GM19035 (cell line): ENCODE measurements around the gene RAX2.

ENCODE experiments used
- ATAC-seq: cut with Tn5 transposase; IDR thresholded peaks from one replicate; pipeline ENCODE4 v1.9.1; 2021; ENCODE audit not compliant: unreplicated experiment

The RAX2 gene

DNA sequence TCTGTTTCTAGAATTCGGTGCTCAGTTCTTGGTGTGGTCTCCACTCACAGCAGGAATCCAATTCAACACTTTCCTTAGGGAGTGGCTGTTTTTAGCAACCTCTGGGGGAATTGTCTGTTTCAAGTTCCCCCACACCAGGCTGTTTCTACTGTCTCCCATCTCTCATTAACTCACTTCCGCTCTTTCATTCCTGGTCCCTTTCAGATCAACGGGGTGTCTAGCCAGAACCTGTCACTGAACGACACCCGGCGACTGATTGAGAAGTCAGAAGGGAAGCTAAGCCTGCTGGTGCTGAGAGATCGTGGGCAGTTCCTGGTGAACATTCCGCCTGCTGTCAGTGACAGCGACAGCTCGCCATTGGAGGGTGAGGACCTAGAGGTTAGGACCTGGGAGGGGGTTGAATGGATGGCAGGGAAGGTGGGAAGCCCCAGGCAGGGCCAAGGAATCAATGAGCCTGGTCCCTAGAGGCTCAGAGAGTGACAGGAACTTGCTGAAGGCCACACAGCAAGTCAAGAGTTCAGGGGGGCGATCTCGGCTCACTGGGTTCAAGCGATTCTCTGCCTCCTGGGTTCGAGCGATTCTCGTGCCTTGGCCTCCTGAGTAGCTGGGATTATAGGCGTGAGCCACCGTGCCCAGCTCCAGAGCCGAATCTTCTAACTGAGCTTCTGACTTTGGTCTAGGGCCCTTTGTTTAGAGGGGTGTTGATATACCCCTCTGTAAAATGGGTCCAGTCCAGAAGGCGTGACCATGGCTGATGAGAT is 38.3 kb downstream of the RAX2 start:
- ATAC-seq: no peak

DNA sequence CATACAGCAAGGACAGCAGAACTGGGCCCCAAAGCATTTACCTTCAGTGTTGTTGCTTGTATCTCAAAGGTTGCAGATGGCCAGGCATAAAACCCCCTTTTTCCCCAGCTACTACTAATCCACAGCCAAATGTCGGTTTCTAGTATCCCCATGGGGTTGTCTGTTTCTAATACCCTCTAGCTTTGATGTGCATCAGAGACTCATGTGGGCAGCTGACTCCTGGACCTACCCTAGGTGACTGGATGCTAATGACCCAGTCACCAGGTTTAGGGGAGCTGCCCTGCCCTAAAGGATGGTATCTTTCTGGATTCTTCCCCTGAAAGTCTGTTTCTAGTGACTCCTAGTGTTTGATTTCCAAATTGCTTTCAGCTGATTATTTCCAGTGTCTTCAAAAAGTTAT is 39.9 kb downstream of the RAX2 start:
- no peak for ATAC-seq

DNA sequence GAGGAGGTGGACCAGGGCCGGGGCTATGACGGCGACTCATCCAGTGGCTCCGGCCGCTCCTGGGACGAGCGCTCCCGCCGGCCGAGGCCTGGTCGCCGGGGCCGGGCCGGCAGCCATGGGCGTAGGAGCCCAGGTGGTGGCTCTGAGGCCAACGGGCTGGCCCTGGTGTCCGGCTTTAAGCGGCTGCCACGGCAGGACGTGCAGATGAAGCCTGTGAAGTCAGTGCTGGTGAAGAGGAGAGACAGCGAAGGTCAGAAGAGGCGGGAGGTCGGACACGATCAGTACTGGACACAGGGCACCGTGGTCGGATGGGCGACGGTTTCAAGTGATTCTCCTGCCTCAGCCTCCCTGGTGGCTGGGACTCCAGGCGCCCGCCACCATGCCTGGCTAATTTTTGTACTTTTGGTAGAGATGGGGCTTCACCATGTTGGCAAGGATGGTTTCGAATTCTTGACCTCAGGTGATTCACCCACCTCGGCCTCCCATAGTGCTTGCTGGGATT is 41.5 kb downstream of the RAX2 start:
- ATAC-seq: no peak

DNA sequence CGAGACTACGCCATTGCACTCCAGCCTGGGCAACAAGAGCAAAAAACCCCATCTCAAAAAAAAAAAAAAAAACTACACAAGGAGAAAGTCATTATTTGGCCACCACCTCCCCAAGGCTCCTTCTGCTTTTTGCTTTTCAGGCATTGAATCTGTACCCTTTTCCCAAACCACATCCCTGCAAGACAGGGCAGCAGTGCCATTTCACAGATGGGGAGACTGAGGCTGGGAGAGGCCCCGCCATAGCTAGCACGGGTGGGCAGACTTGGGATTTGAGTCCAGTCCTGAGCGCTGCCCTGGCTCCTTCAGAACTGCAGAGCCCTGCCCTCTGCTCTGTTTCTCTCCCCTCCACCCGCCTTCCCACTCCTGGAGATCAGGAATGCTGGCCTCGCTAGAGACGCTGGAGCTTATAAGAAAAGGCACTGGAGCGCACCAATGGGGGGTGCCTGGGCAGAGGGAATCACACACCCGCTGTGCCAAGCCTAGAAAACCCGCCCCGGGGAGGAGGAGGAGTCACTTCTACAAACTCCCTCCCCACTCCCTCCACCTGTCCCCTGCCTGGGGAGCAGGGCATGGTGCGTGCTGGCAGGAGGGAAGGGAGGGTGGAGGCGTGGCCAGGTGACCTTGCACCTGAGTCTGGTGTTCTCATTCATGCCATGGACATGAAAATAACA is 46.3 kb downstream of the RAX2 start:
- no peak for ATAC-seq

DNA sequence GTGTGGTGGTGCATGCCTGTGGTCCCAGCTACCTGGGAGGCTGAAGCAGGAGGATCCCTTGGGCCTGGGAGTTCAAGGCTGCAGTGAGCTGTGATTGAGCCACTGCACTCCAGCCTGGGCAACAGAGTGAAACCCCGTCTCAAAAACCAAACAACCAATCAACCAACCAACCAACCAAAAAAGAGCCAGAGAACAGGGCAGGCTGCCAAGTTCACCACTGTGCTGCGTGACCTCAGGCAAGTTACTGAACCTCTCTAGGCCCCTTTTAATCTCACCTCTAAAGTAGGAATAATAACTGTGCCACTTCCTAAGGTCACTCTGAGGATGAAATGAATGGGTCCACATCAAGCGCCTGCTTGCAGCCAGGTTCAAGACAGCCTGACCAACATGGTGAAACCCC is 46.9 kb downstream of the RAX2 start:
- no peak for ATAC-seq

DNA sequence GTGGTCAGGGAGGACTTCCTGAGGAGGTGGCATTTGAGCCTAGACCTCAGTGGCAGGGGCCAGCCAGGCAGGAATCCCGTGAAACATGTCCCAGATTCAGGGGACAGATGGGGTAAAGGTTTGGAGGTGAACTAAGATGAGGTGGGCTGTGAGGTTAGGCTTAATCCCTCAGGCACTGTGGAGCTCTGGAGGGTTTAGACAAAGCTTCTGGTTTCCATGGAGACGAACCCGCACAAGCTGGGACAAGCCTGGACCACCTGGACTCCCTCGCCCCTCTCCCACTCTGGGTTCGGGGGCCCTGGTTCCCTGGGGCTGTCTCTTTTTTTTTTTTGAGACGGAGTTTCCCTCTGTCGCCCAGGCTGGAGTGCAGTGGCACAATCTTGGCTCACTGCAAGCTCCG is 48.1 kb downstream of the RAX2 start:
- ATAC-seq: no peak

DNA sequence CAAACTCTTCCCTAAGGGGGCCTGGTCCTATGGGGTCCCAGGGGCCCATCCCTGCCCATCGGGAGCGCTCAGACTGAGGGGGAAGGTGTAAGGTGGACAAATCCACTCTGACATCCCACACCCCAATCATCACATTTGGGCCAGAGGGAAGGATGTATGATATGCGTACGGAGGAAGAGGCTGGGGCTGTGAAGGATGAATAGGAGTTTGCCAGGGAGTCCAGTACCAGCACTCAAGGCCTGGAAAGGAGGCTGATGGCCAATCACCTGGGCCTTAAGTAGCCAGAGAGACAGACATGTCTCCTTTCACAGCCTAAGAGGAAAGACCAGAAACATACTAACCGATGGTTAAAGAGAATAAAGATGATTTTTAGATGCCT is 48.9 kb downstream of the RAX2 start:
- no peak for ATAC-seq

DNA sequence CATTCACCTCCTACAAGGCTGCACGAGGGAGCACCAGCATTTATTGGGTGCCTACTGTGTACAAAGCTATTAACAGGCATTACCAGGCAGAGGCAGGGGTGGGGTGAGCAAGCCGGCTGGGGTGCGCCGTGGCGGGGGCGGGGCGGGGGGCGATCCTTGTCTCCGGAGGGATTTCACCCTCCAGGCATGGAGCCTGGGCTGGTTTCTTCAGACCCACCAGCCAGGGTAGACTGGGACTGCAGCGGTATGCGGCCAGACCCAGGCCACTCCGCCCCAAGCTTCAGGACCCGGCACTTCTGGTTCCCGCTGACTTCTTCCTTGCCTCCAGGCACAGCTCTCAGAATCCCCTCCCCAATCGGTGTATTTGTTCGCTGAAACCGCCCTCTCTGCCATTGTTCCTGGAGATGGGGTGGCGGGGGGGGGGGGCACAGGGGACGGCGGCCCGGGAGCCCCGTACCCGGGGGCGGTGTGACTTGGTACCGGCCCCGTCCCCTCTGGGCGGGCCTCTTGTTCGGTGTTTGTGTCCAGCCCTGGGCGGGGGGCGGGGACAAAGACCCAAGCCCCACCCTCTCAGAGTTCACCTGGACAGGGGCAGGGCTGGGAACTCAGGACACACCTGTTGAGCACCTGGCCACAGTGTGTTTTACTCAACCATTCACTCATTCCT is 49.5 kb downstream of the RAX2 start:
- no peak for ATAC-seq

DNA sequence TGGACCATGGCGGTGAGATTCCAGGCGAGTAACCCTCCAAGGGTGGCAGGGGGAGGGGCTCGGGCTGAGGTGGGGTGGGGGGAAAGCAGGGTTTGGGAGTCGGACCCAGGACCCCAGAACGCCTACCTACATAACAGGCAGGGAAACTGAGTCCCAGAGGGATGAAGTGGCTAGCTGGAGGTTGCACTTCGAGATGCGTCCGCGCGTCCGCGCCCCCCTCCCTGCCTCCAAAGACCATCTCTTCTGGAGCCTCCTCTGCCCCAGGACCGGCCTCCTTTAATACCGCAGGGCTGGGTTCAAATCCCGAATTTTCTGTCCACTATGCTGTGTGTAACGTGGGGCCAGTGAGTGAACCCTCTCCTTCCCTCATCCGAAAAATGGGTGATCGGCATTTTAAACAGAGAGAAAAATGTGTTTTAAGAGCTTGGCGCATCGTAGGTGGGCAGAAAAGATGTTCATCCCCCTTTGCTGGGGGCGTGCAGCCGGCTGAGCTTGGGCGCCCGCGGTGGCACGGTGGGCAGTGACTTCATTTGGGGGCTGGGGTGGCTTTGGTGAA is 50.1 kb downstream of the RAX2 start:
- ATAC-seq: no peak

DNA sequence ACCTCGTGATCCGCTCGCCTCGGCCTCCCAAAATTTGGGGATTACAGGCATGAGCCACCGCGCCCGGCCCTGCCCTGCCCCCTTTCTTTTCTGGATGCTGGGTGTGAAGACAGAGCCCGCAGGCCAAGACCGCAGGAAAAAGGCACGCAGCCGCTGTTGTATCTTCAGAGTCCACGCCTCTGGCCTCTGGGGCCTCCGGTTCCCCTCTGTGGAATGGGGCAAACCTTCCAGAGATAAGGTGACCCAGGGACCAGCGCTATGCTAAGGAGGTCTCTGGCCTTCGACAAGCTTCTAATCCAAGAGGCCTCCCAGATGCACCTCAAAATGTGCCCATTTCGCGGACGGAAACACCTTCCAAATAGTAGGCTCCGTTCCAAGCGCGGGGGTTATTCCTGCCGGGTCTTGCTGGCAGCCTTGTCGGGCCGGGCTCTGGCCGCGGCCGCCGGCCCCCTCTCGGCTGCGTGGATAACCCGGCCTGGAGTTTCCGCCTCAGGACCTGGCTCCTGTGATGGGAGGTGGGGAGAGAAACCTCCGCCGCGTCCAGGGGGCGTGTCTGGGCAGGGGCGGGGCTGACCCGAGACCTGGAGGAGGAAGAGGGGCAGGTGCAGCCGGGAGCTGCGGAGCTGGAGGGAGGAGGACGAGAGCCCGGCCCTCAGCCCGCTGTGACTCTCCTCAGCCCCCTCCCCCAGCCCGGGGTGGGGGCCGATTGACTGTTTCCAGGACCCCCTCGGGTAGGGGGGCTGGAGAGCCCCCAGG is 50.7 kb downstream of the RAX2 start:
- ATAC-seq: no peak

DNA sequence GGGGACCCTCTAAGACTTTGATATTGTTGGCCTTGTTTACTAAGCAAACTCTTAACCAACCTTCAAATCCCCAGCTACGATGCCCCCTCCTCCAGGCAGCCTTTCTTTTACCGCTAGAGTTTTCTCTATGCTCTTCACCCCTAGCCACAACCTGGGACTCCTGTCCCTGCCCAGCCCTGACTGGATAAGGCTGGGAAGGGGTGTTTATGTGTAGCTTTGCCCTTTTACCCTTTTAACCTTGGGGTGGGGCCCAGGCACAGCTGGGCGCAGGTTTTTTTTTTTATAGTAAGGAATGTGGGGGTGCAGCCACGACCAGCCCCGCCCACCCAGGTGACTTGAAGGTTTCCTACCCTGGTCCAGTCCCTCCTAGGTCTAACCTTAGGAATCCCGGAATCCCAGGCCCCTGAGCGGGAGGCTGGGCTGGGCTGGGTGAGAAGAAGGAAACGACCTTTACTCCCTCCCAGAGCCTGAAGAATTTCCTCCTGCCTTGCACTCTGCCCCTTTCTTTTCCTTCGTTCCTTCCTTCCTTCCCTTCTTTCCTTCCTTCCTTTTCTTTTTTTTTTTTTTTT is 51.6 kb downstream of the RAX2 start:
- ATAC-seq: no peak

DNA sequence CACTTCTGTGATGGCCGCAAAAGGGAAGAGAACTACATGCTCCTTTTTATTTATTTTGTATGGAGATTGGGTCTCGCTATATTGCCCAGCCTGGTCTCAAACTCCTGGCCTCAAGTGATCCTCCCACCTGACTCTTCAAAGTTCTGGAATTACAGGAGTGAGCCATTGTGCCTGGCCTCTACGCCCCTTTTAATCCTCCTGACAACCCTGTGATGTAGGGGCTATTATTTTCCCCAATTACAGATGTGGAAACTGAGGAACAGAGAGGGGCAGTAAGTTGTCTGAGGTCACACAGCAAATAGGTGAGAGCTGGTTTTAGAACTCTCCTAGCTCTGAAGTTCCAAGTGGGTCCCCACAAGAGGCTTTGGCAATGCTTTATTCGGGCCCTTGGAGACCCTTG is 52.2 kb downstream of the RAX2 start:
- ATAC-seq: no peak
